ENCODE measurements around the gene NRTN.

The NRTN gene

DNA sequence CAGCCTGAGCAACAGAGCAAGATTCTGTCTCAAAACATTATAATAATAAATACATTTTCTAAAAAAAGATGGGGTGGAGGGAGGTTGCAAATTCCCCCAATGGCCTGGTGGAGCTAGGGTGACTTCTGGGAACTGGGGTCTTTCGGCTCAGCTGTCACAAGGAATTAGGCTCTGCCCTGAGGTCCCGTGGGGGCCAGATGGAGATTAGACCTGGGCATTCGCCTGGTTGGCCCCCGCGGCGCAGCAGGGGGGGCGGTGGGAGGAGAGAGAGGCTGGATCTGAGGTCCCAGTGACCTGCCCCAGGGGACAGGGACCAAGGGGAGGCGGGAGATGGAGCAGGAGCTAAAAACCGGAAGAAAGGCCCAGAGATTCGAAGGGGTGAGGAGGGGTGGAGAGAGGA is 19.9 kb downstream of the NRTN start:
- DNase-seq (ENCODE audit: low read depth) = no peak
- no peak overlapping the region for H3K4me3 ChIP-seq (ENCODE audit: low read length)
- TF ChIP-seq, protein P1, sequence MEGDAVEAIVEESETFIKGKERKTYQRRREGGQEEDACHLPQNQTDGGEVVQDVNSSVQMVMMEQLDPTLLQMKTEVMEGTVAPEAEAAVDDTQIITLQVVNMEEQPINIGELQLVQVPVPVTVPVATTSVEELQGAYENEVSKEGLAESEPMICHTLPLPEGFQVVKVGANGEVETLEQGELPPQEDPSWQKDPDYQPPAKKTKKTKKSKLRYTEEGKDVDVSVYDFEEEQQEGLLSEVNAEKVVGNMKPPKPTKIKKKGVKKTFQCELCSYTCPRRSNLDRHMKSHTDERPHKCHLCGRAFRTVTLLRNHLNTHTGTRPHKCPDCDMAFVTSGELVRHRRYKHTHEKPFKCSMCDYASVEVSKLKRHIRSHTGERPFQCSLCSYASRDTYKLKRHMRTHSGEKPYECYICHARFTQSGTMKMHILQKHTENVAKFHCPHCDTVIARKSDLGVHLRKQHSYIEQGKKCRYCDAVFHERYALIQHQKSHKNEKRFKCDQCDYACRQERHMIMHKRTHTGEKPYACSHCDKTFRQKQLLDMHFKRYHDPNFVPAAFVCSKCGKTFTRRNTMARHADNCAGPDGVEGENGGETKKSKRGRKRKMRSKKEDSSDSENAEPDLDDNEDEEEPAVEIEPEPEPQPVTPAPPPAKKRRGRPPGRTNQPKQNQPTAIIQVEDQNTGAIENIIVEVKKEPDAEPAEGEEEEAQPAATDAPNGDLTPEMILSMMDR (conservative IDR thresholded peaks at IDR 0.05; ENCODE audit: low read depth, low read length) = no peak

DNA sequence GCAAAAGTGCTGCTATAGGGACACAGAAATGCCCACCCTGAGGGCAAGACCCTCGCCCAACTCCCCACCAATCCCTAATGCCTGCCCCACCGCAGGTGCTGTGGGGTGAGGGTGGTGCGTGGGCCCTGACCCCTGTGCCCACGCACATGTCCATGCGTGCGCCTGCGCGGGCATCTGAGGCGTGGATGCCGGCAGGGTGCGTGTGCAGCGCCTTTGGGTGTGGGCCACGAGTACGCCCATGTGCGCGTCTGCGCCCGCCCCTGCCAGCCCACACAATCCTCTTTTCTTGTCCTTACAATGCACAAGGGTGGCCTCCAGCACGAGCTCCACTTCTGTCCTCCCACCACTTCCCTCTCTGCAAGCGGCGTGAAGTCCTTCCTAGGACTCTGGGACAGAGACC is 20.3 kb downstream of the NRTN start:
- no peak for DNase-seq (ENCODE audit: low read depth)
- TF ChIP-seq, protein P1 (conservative IDR thresholded peaks at IDR 0.05; ENCODE audit: low read depth, low read length) = no peak
- H3K4me3 ChIP-seq (ENCODE audit: low read length) = no peak overlapping the region

DNA sequence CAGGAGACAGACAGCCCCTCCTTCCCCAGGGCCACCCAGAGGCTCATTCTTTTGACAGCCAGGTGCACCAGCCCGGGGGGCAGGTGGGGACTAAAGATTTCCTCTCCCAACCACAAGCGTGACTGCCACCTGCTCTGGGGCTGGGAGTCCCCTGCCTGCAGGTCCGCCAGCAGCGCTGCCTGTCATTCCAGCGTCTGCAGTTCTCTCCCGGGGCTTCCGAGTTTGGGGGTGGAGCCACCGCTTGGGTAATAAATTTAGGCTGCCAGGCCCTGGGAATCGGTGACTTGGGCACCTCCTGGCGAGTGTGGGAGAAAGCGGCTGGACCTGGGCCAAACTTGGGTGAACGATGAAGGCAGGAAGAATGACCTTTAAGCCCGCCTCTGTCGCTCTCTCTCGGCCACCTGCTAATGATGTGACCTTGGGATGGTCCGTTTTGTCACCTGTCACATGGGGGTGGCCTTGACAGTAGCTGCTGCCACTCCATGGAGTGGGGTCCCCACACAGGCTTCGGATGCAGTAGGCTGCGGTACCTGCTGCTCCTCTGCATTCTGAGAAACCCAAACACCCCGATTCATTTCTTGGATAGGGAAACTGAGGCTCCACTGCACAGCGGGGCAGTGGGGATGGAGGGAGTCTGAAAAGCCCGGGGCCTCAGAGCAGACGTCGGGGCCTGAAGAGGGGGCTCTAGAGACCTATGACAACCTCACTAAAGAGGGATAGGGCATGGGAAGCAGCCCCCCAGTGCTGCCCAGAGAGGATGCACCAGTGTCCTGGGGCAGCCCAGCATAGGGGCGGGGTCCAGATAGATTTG is 21.9 kb downstream of the NRTN start:
- TF ChIP-seq, protein P1 (conservative IDR thresholded peaks at IDR 0.05; ENCODE audit: low read depth, low read length) = peak; percentile 12
- no peak overlapping the region for H3K4me3 ChIP-seq (ENCODE audit: low read length)
- no peak for DNase-seq (ENCODE audit: low read depth)

DNA sequence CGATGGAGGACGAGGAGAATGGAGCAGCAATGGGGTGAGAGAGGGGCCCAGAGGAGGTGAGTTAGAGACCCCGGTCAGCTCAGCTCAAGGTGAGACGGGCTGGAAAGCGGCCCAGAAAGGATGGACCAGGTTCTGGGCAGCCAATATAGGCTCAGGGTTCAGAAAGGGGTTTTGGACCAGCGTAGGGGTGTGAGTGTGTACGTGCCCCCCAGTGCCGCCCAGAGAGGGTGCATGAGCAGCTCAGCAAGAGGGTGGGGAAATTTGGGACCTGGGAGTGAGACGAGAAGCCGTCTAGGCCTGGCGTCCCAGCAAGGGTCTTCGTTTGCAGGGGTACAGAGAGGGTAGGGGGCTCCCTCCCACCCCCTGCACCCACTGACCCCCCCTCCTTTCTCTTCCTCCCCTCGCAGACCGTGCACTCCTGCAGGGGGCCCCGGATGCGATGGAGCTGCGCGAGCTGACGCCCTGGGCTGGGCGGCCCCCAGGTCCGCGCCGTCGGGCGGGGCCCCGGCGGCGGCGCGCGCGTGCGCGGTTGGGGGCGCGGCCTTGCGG is 22.5 kb downstream of the NRTN start:
- peak overlapping the region; percentile 36 for H3K4me3 ChIP-seq (ENCODE audit: low read length)
- TF ChIP-seq, protein P1 (conservative IDR thresholded peaks at IDR 0.05; ENCODE audit: low read depth, low read length) = no peak
- DNase-seq (ENCODE audit: low read depth) = no peak

DNA sequence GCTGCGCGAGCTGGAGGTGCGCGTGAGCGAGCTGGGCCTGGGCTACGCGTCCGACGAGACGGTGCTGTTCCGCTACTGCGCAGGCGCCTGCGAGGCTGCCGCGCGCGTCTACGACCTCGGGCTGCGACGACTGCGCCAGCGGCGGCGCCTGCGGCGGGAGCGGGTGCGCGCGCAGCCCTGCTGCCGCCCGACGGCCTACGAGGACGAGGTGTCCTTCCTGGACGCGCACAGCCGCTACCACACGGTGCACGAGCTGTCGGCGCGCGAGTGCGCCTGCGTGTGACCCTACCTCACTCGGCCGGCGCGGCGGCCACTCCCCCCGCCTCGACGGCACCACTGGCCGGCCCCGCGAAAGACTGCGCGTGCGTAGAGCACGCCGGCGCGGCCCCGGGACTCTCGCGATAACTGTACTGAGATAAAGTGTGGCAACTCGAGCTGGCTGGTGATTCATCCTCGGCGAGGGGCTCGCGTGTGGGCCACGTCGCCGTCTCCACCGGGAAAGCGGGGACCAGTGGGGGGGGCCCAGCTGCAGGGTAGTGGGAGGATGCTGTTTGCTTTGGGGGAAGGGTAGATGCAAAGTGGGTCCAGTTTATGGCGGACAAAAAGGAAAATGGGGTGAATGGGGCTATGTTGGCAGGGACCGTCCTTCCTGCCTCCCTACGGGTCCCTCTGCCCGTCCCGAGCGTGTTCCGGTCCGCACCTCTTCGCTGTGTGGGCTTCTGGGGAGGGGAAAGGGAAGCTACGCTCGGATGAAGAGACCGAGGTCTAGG is 23.2 kb downstream of the NRTN start:
- H3K4me3 ChIP-seq (ENCODE audit: low read length) = peak overlapping the region; percentile 69
- TF ChIP-seq, protein P1 (conservative IDR thresholded peaks at IDR 0.05; ENCODE audit: low read depth, low read length) = no peak
- peak; percentile 57 for DNase-seq (ENCODE audit: low read depth)

DNA sequence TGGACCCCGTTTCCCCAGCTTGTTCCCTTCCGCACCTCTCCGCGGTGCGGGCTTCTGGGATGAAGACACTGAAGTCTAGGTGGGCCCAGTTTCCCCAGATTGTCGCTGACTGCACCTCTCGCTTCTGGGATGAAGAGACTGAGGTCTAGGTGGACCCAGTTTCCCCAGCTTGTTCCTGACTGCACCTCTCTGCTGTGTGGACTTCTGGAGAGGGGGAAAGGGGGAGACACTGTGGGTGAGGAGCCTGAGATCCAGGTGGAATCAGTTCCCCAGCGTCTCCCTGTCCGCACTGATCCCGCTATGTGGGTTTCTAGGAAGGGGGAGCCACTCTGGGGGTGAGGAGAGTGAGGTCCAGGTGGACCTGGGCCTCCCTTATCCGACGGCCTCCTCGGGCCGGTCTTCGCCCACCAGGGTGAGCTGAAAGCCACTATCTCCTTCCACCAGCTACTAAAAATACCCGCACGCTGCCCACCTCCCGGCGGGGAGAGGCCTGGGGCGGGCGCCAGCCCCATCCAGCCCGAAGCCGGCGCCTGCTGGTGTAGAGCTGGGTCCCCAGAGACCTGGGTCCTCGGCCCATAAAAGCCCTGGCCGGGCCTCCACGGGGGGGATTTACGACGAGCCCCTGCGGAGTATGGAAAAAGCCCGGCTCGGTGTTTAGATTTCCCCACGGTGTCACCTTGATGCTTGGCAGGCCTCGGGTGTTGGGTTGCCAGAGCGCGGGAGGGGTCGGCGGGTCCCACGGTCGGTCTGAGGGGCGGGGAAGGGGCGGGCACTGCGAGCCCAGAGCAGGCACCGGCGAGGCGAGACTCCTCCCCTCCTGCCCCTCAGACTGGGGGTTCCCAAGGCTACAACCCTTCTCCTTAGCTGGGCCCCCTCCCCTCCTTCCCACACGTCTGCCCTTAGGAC is 24.0 kb downstream of the NRTN start:
- H3K4me3 ChIP-seq (ENCODE audit: low read length) = peak overlapping the region; percentile 69
- DNase-seq (ENCODE audit: low read depth) = no peak

More for the DNA sequence above, 24.0 kb downstream of the NRTN start:
- TF ChIP-seq, protein P1 (conservative IDR thresholded peaks at IDR 0.05; ENCODE audit: low read depth, low read length) = no peak

All from retinal pigment epithelial cell (primary cell).